C4-2B (cell line): ENCODE results near the gene MPP7.

Experiments used
- ZFX ChIP-seq: fragments of 450-650 bp; IDR thresholded peaks from 2 replicates; pipeline ENCODE4 v1.6.1; 2017
- TF ChIP-seq, protein P1 (sequence below): fragments of 450-650 bp; conservative IDR thresholded peaks from 2 replicates; pipeline ENCODE4 v1.5.1; 2017; ENCODE audit warnings: mild to moderate bottlenecking

DNA sequence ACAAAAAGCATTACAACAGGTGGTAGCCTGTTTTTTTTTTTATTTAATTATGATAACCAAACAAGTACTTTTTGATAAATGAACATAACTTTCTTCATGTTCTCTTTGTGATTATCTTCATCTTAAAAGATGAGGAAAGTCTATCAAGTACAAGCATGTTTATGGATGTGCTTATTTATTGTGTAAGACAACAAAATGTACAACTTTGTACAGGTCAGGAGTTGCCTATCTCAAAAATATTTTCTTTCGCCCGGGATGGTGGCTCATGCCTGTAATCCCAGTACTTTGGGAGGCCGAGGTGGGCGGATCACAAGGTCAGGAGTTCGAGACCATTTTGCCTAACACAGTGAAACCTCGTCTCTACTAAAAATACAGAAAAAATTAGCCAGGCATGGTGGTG, 17.0 kb downstream of the MPP7 start:
- TF ChIP-seq, protein P1, sequence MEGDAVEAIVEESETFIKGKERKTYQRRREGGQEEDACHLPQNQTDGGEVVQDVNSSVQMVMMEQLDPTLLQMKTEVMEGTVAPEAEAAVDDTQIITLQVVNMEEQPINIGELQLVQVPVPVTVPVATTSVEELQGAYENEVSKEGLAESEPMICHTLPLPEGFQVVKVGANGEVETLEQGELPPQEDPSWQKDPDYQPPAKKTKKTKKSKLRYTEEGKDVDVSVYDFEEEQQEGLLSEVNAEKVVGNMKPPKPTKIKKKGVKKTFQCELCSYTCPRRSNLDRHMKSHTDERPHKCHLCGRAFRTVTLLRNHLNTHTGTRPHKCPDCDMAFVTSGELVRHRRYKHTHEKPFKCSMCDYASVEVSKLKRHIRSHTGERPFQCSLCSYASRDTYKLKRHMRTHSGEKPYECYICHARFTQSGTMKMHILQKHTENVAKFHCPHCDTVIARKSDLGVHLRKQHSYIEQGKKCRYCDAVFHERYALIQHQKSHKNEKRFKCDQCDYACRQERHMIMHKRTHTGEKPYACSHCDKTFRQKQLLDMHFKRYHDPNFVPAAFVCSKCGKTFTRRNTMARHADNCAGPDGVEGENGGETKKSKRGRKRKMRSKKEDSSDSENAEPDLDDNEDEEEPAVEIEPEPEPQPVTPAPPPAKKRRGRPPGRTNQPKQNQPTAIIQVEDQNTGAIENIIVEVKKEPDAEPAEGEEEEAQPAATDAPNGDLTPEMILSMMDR: no peak
- TF ChIP-seq ZFX: no peak
